Panc1 (cell line): ENCODE results near the gene MRPL50. TPM values are rescaled to one million over a fixed set of nuclear protein-coding genes. Genes with fewer than 3 reads are reported as not detected.

ENCODE experiments used
- ATAC-seq: fragments of 200-7000 bp; cut with Tn5 transposase; 2 replicates; pipeline ENCODE4 v1.9.1; 2020; ENCODE audit warnings: mild to moderate bottlenecking, moderate library complexity
- BruUV-seq: library from RNA; stranded (reverse); fragments of 400-500 nt; replicated peaks from 2 replicates; lab custom pipeline; 2021; lab: Mats Ljungman, UMichigan
- CTCF ChIA-PET: fragments of 300-600 bp; sonication (Branson Sonifier 250); formaldehyde crosslinking; loops from one replicate; lab custom pipeline; 2022; ENCODE audit warnings: antibody characterized with exemption; lab: Charles Lee
- POLR2A ChIA-PET: fragments of 300-600 bp; sonication (Branson Sonifier 250); formaldehyde crosslinking; loops from one replicate; lab custom pipeline; 2022; ENCODE audit warnings: antibody characterized with exemption; lab: Charles Lee
- DNase-seq: peaks from one replicate; pipeline ENCODE4 v3.0.0-alpha.2; 2010; ENCODE audit warnings: low read depth, low spot score
- H3K27ac ChIP-seq: 2 replicates; pipeline ENCODE4 v1.5.1; 2011; ENCODE audit warnings: mild to moderate bottlenecking, low read length, inconsistent platforms
- H3K27me3 ChIP-seq: fragments of 200-500 bp; sonication (Bioruptor generic); 2 replicates; pipeline ENCODE4 v1.6.0; 2014; ENCODE audit warnings: low read length, inconsistent platforms; ENCODE audit not compliant: control insufficient read depth, insufficient read depth
- H3K36me3 ChIP-seq: fragments of 200-500 bp; sonication (Bioruptor generic); 2 replicates; pipeline ENCODE4 v1.5.1; 2014; ENCODE audit warnings: inconsistent platforms, mild to moderate bottlenecking, low read length, moderate library complexity; ENCODE audit not compliant: control insufficient read depth, insufficient read depth
- H3K4me1 ChIP-seq: 2 replicates; pipeline ENCODE4 v1.5.1; 2011; ENCODE audit warnings: inconsistent platforms, mild to moderate bottlenecking, low read length, moderate library complexity; ENCODE audit not compliant: control insufficient read depth, insufficient read depth
- H3K4me3 ChIP-seq, 2 experiments: 2 replicates each; pipeline ENCODE4 v1.5.1; 2011 to 2012; ENCODE audit warnings: low read depth in 2 of 2, low read length in 2 of 2, mild to moderate bottlenecking in 2 of 2, inconsistent platforms in 1 of 2, moderate library complexity in 1 of 2
- H3K9me3 ChIP-seq: fragments of 200-500 bp; sonication (Bioruptor generic); 2 replicates; pipeline ENCODE4 v1.5.1; 2014; ENCODE audit warnings: low read depth, mild to moderate bottlenecking, inconsistent platforms, low read length, moderate library complexity; ENCODE audit not compliant: control insufficient read depth, insufficient read depth
- CTCF ChIP-seq: fragments of 450-650 bp; IDR thresholded peaks from 2 replicates; pipeline ENCODE4 v1.5.1; 2017; ENCODE audit warnings: mild to moderate bottlenecking
- POLR2AphosphoS5 ChIP-seq: IDR thresholded peaks from 2 replicates; pipeline ENCODE4 v1.6.1; 2012; ENCODE audit warnings: mild to moderate bottlenecking, low read depth, low read length, moderate library complexity
- REST ChIP-seq, 2 experiments: IDR thresholded peaks; 2 replicates each; pipeline ENCODE4 v1.6.1; 2011 to 2012; ENCODE audit warnings: low read depth in 2 of 2, control low read depth in 1 of 2, low read length in 1 of 2, mild to moderate bottlenecking in 1 of 2, moderate library complexity in 1 of 2; ENCODE audit not compliant: insufficient read depth in 1 of 2
- SIN3A ChIP-seq: IDR thresholded peaks from 2 replicates; pipeline ENCODE4 v1.6.1; 2012; ENCODE audit warnings: low read depth, mild to moderate bottlenecking, low read length, moderate library complexity, borderline replicate concordance; ENCODE audit not compliant: insufficient read depth
- TCF7L2 ChIP-seq: IDR thresholded peaks from 2 replicates; pipeline ENCODE4 v1.6.1; 2011; ENCODE audit warnings: mild to moderate bottlenecking, low read depth, low read length, inconsistent platforms
- in situ Hi-C: cut with HindIII; loops from 2 replicates; pipeline ENCODE4 v1.10.0; 2016; ENCODE audit warnings: low sequenced_read_pairs, low pct_unique_long_range_greater_than_20kb
- intact Hi-C: fragments of 100-400 bp; cut with micrococcal nuclease; formaldehyde crosslinking; loops from one replicate; pipeline ENCODE4 v1.10.0; 2022; ENCODE audit not compliant: unreplicated experiment
- total RNA-seq: library from RNA; stranded (reverse); gene quantifications from one replicate; pipeline ENCODE4 v1.2.1, GENCODE V29; 2021; ENCODE audit not compliant: unreplicated experiment

The MRPL50 gene
- total RNA-seq, 1 experiment from 2014 or later: 7.2 TPM

- H3K27me3 ChIP-seq: peaks cover 13% of the 10 kb centered on the region
- no peaks in the 10 kb centered on the region for H3K9me3 ChIP-seq
- intact Hi-C loops (no loop called here), in situ Hi-C loops (no loop called here)
- CTCF ChIA-PET: no interaction called here
- POLR2A ChIA-PET: no interaction called here
- ATAC-seq: no peak
- DNase-seq: no peak
- no peaks in the 10 kb centered on the region for H3K4me1 ChIP-seq
- TF ChIP-seq POLR2AphosphoS5 (no peak), SIN3A (no peak), REST (IDR thresholded peaks at IDR 0.05; ENCODE audit: insufficient read depth in 1 of 2, low read depth in 2 of 2, low read length in 1 of 2) (no peak), CTCF (no peak), TCF7L2 (no peak)
- no peaks in the 10 kb centered on the region for H3K36me3 ChIP-seq
- H3K27ac ChIP-seq: no peak overlapping the region
- no TSS peak for BruUV-seq
- no peak overlapping the region for H3K4me3 ChIP-seq
These were observed 21.4 kb upstream of the MRPL50 start for GRCh38 chr9:101419863-101420262.

- in situ Hi-C loops: no loop called here
- Histone ChIP-seq H3K36me3 (no peaks in the 10 kb centered on the region), H3K4me1 (no peaks in the 10 kb centered on the region), H3K9me3 (no peaks in the 10 kb centered on the region), H3K27ac (no peak overlapping the region), H3K27me3 (peaks cover 13% of the 10 kb centered on the region), H3K4me3 (no peak overlapping the region)
- TF ChIP-seq TCF7L2: no peak
- no peak for TF ChIP-seq POLR2AphosphoS5
- no peak for TF ChIP-seq CTCF
- no peak for TF ChIP-seq REST (IDR thresholded peaks at IDR 0.05; ENCODE audit: insufficient read depth in 1 of 2, low read depth in 2 of 2, low read length in 1 of 2)
- TF ChIP-seq SIN3A: no peak
- intact Hi-C loops: no loop called here
- DNase-seq (no peak), ATAC-seq (no peak)
- ChIA-PET CTCF (no interaction called here), POLR2A (no interaction called here)
- no TSS peak for BruUV-seq
These were observed 20.4 kb upstream of the MRPL50 start for GRCh38 chr9:101418518-101419430.
